ENCODE data around the gene ITIH2. TPM values are rescaled to one million over a fixed set of nuclear protein-coding genes. Genes with fewer than 3 reads are reported as not detected.

ITIH2 gene
- total RNA-seq, 2 donors from 2014 or later: not detected

GRCh38 chr10:7715515-7715914, 12.4 kb downstream of the ITIH2 start:
- no peak for DNase-seq (ENCODE audit: low spot score)

GRCh38 chr10:7717767-7718166, 14.7 kb downstream of the ITIH2 start:
- TF ChIP-seq CTCF (IDR thresholded peaks at IDR 0.05): no peak
- Histone ChIP-seq H3K27me3 (replicated peaks; ENCODE audit: insufficient read depth) (no peaks in the 10 kb centered on the region), H3K36me3 (no peaks in the 10 kb centered on the region), H3K4me3 (no peak overlapping the region), H3K9me3 (no peaks in the 10 kb centered on the region), H3K27ac (no peak overlapping the region), H3K4me1 (ENCODE audit: control insufficient read depth in 1 of 2, low read depth in 2 of 2) (no peaks in the 10 kb centered on the region)
- ATAC-seq (ENCODE audit: insufficient number of reproducible peaks, low FRiP score, low read depth) (no peak), DNase-seq (ENCODE audit: low spot score) (no peak)

More at GRCh38 chr10:7715515-7715914, 12.4 kb downstream of the ITIH2 start:
- TF ChIP-seq CTCF (IDR thresholded peaks at IDR 0.05): no peak
- H3K9me3 ChIP-seq: no peaks in the 10 kb centered on the region
- H3K27me3 ChIP-seq (replicated peaks; ENCODE audit: insufficient read depth): no peaks in the 10 kb centered on the region
- no peaks in the 10 kb centered on the region for H3K4me1 ChIP-seq (ENCODE audit: control insufficient read depth in 1 of 2, low read depth in 2 of 2)
- H3K4me3 ChIP-seq: no peak overlapping the region
- H3K36me3 ChIP-seq: no peaks in the 10 kb centered on the region
- H3K27ac ChIP-seq: no peak overlapping the region
- no peak for ATAC-seq (ENCODE audit: insufficient number of reproducible peaks, low FRiP score, low read depth)

- Histone ChIP-seq H3K27ac (no peak overlapping the region), H3K36me3 (no peaks in the 10 kb centered on the region), H3K4me1 (ENCODE audit: control insufficient read depth in 1 of 2, low read depth in 2 of 2) (no peaks in the 10 kb centered on the region), H3K4me3 (no peak overlapping the region), H3K9me3 (no peaks in the 10 kb centered on the region), H3K27me3 (replicated peaks; ENCODE audit: insufficient read depth) (no peaks in the 10 kb centered on the region)
- DNase-seq (ENCODE audit: low spot score): no peak
- TF ChIP-seq CTCF (IDR thresholded peaks at IDR 0.05): no peak
- ATAC-seq (ENCODE audit: insufficient number of reproducible peaks, low FRiP score, low read depth): no peak
These were observed 15.6 kb downstream of the ITIH2 start for GRCh38 chr10:7718685-7719084.

GRCh38 chr10:7720478-7720877, 17.4 kb downstream of the ITIH2 start:
- Histone ChIP-seq H3K9me3 (no peaks in the 10 kb centered on the region), H3K4me3 (no peak overlapping the region), H3K36me3 (no peaks in the 10 kb centered on the region), H3K27me3 (replicated peaks; ENCODE audit: insufficient read depth) (no peaks in the 10 kb centered on the region), H3K4me1 (ENCODE audit: control insufficient read depth in 1 of 2, low read depth in 2 of 2) (no peaks in the 10 kb centered on the region), H3K27ac (no peak overlapping the region)
- DNase-seq (ENCODE audit: low spot score) (no peak), ATAC-seq (ENCODE audit: insufficient number of reproducible peaks, low FRiP score, low read depth) (no peak)
- TF ChIP-seq CTCF (IDR thresholded peaks at IDR 0.05): no peak

GRCh38 chr10:7722927-7723529, 19.9 kb downstream of the ITIH2 start:
- Histone ChIP-seq H3K36me3 (no peaks in the 10 kb centered on the region), H3K4me3 (no peak overlapping the region), H3K4me1 (ENCODE audit: control insufficient read depth in 1 of 2, low read depth in 2 of 2) (no peaks in the 10 kb centered on the region), H3K9me3 (no peaks in the 10 kb centered on the region), H3K27me3 (replicated peaks; ENCODE audit: insufficient read depth) (no peaks in the 10 kb centered on the region), H3K27ac (no peak overlapping the region)
- ATAC-seq (ENCODE audit: insufficient number of reproducible peaks, low FRiP score, low read depth) (no peak), DNase-seq (ENCODE audit: low spot score) (no peak)
- TF ChIP-seq CTCF (IDR thresholded peaks at IDR 0.05): no peak
